IMR-90 (cell line): ENCODE results near the gene PCSK6. TPM values are rescaled to one million over a fixed set of nuclear protein-coding genes. Genes with fewer than 3 reads are reported as not detected.

Experiments
- ATAC-seq: fragments of 200-7000 bp; cut with Tn5 transposase; 2 replicates; pipeline ENCODE4 v1.9.1; 2020; ENCODE audit warnings: low read depth, mild to moderate bottlenecking, moderate library complexity
- BruUV-seq: library from RNA; stranded (reverse); fragments of 400-500 nt; replicated peaks from 2 replicates; lab custom pipeline; 2021; lab: Mats Ljungman, UMichigan
- CTCF ChIA-PET: fragments of 300-600 bp; formaldehyde crosslinking; extraction: SDS; loops from one replicate; lab custom pipeline; 2021; ENCODE audit warnings: antibody characterized with exemption; lab: Yijun Ruan, JAX
- POLR2A ChIA-PET: fragments of 300-600 bp; sonication (Branson Sonifier 250); formaldehyde crosslinking; loops from one replicate; lab custom pipeline; 2022; ENCODE audit warnings: antibody characterized with exemption; ENCODE audit not compliant: unreplicated experiment; lab: Charles Lee
- DNase-seq: peaks from one replicate; pipeline ENCODE4 v3.0.0; 2013
- H2AFZ ChIP-seq: replicated peaks from 2 replicates; pipeline ENCODE3; 2013; ENCODE audit warnings: low read length, mild to moderate bottlenecking; ENCODE audit not compliant: poor library complexity
- H2AK5ac ChIP-seq: 2 replicates; pipeline ENCODE4 v1.6.1; 2013; ENCODE audit warnings: low read depth, low read length, inconsistent platforms
- H2AK9ac ChIP-seq: replicated peaks from 2 replicates; pipeline ENCODE3; 2013; ENCODE audit warnings: mild to moderate bottlenecking, low read depth, low read length, moderate library complexity; ENCODE audit not compliant: poor library complexity
- H2BK120ac ChIP-seq: 2 replicates; pipeline ENCODE4 v1.6.1; 2013; ENCODE audit warnings: low read depth, low read length, inconsistent platforms
- H2BK15ac ChIP-seq: 3 replicates; pipeline ENCODE4 v1.6.1; 2013; ENCODE audit warnings: low read depth, low read length, inconsistent platforms
- H2BK20ac ChIP-seq: 2 replicates; pipeline ENCODE4 v1.6.1; 2013; ENCODE audit warnings: low read depth, mild to moderate bottlenecking, inconsistent platforms, low read length, moderate library complexity
- H2BK5ac ChIP-seq: 2 replicates; pipeline ENCODE4 v1.6.1; 2013; ENCODE audit warnings: mild to moderate bottlenecking, low read depth, low read length, inconsistent platforms; ENCODE audit not compliant: poor library complexity, severe bottlenecking
- H3K14ac ChIP-seq: replicated peaks from 2 replicates; pipeline ENCODE4 v1.6.1; 2013; ENCODE audit warnings: low read depth, low read length, inconsistent platforms
- H3K18ac ChIP-seq: 2 replicates; pipeline ENCODE4 v1.6.1; 2013; ENCODE audit warnings: low read depth, low read length, control low read depth
- H3K23ac ChIP-seq: 2 replicates; pipeline ENCODE4 v1.6.1; 2013; ENCODE audit warnings: low read depth, low read length, inconsistent platforms
- H3K27ac ChIP-seq: 2 replicates; pipeline ENCODE4 v1.5.1; 2013; ENCODE audit warnings: mild to moderate bottlenecking, control low read depth, low read length; ENCODE audit not compliant: insufficient read depth
- H3K27me3 ChIP-seq: 2 replicates; pipeline ENCODE4 v1.6.1; 2013; ENCODE audit warnings: low read length; ENCODE audit not compliant: control insufficient read depth, insufficient read depth
- H3K36me3 ChIP-seq: 2 replicates; pipeline ENCODE4 v1.6.1; 2013; ENCODE audit warnings: low read length, mixed read lengths; ENCODE audit not compliant: control insufficient read depth, insufficient read depth
- H3K4ac ChIP-seq: 2 replicates; pipeline ENCODE4 v1.6.1; 2013; ENCODE audit warnings: low read depth, low read length, inconsistent platforms
- H3K4me1 ChIP-seq: 2 replicates; pipeline ENCODE4 v1.6.1; 2013; ENCODE audit warnings: low read length, mixed read lengths; ENCODE audit not compliant: control insufficient read depth, insufficient read depth
- H3K4me2 ChIP-seq: 2 replicates; pipeline ENCODE4 v1.6.1; 2013; ENCODE audit warnings: low read depth, mild to moderate bottlenecking, control low read depth, low read length, moderate library complexity
- H3K4me3 ChIP-seq: 2 replicates; pipeline ENCODE4 v1.5.1; 2013; ENCODE audit warnings: low read depth, mild to moderate bottlenecking, control low read depth, low read length, moderate library complexity; ENCODE audit not compliant: insufficient read depth
- H3K56ac ChIP-seq: 2 replicates; pipeline ENCODE4 v1.6.1; 2013; ENCODE audit warnings: low read length, inconsistent platforms; ENCODE audit not compliant: insufficient read depth; ENCODE audit errors: extremely low read depth
- H3K79me1 ChIP-seq, 2 experiments: 2 replicates each; pipeline ENCODE4 v1.6.1; 2013; ENCODE audit warnings: low read length in 2 of 2, inconsistent platforms in 1 of 2, low read depth in 1 of 2
- H3K9ac ChIP-seq: 2 replicates; pipeline ENCODE4 v1.6.1; 2013; ENCODE audit warnings: low read depth, low read length, control low read depth
- H3K9me1 ChIP-seq: 2 replicates; pipeline ENCODE4 v1.6.1; 2013; ENCODE audit warnings: low read length, inconsistent platforms; ENCODE audit not compliant: insufficient read depth
- H3K9me3 ChIP-seq: 2 replicates; pipeline ENCODE4 v1.6.1; 2013; ENCODE audit warnings: low read length; ENCODE audit not compliant: control insufficient read depth, insufficient read depth
- H4K20me1 ChIP-seq: 2 replicates; pipeline ENCODE4 v1.6.1; 2013; ENCODE audit warnings: low read length, inconsistent platforms; ENCODE audit not compliant: insufficient read depth
- H4K5ac ChIP-seq: 2 replicates; pipeline ENCODE4 v1.6.1; 2013; ENCODE audit warnings: mild to moderate bottlenecking, low read depth, low read length, control low read depth
- H4K8ac ChIP-seq, 2 experiments: 2 replicates each; pipeline ENCODE4 v1.6.1; 2013; ENCODE audit warnings: low read depth in 2 of 2, low read length in 2 of 2, control low read depth in 1 of 2, inconsistent platforms in 1 of 2
- H4K91ac ChIP-seq: 2 replicates; pipeline ENCODE4 v1.6.1; 2013; ENCODE audit warnings: low read depth, low read length, inconsistent platforms; ENCODE audit not compliant: insufficient read depth
- BHLHE40 ChIP-seq: fragments of 150-350 bp; IDR thresholded peaks from 2 replicates; pipeline ENCODE4 v1.6.1; 2016; ENCODE audit warnings: mild to moderate bottlenecking, low read depth, low read length
- CEBPB ChIP-seq: IDR thresholded peaks from 2 replicates; pipeline ENCODE4 v1.6.1; 2012; ENCODE audit warnings: low read depth, low read length, improper control_type of control experiment
- CHD1 ChIP-seq: IDR thresholded peaks from 2 replicates; pipeline ENCODE4 v1.6.1; 2012; ENCODE audit warnings: low read depth, low read length, improper control_type of control experiment
- CTCF ChIP-seq: conservative IDR thresholded peaks from 2 replicates; pipeline ENCODE4 v1.5.1; 2012; ENCODE audit warnings: mild to moderate bottlenecking, low read depth, low read length, improper control_type of control experiment
- FOS ChIP-seq: fragments of 150-350 bp; IDR thresholded peaks from 2 replicates; pipeline ENCODE4 v1.6.1; 2016; ENCODE audit warnings: low read depth, low read length
- MAFK ChIP-seq: IDR thresholded peaks from 2 replicates; pipeline ENCODE4 v1.6.1; 2012; ENCODE audit warnings: low read depth, low read length, improper control_type of control experiment
- MAZ ChIP-seq: IDR thresholded peaks from 2 replicates; pipeline ENCODE4 v1.6.1; 2012; ENCODE audit warnings: low read depth, mild to moderate bottlenecking, low read length, improper control_type of control experiment, moderate library complexity, borderline replicate concordance
- NFE2L2 ChIP-seq: fragments of 150-350 bp; IDR thresholded peaks from 2 replicates; pipeline ENCODE4 v1.6.1; 2016; ENCODE audit warnings: low read depth, mild to moderate bottlenecking, low read length
- POLR2A ChIP-seq: IDR thresholded peaks from 2 replicates; pipeline ENCODE4 v1.6.1; 2012; ENCODE audit warnings: mild to moderate bottlenecking, low read depth, low read length
- RFX5 ChIP-seq: IDR thresholded peaks from 2 replicates; pipeline ENCODE4 v1.8.0; 2012; ENCODE audit warnings: low read depth, mild to moderate bottlenecking, low read length, moderate library complexity
- USF2 ChIP-seq: fragments of 150-350 bp; IDR thresholded peaks from 2 replicates; pipeline ENCODE4 v1.6.1; 2017; ENCODE audit warnings: mild to moderate bottlenecking, antibody characterized with exemption, low read length, low read depth
- WGBS, 2 experiments: methylation state at CpG; one replicate each; pipeline versions ENCODE4 v1.1.5 to v1.1.7; 2013; ENCODE audit warnings: missing lambda C conversion rate in 2 of 2; ENCODE audit not compliant: insufficient read length in 1 of 2; ENCODE audit errors: extremely low coverage in 2 of 2; 5-methylcytosine and 5-hydroxymethylcytosine counted together
- dilution Hi-C: fragments of 300-500 bp; cut with HindIII; formaldehyde crosslinking; loops from one replicate; pipeline ENCODE4 v1.14.3; 2018; ENCODE audit warnings: low sequenced_read_pairs; ENCODE audit not compliant: unreplicated experiment
- in situ Hi-C: fragments of 300-500 bp; cut with MboI; formaldehyde crosslinking; loops from 3 replicates; pipeline ENCODE4 v1.14.3; 2019; ENCODE audit warnings: low sequenced_read_pairs, inconsistent platforms, mixed read lengths
- intact Hi-C: fragments of 100-400 bp; cut with micrococcal nuclease; formaldehyde crosslinking; loops from 2 replicates; pipeline ENCODE4 v1.10.0; 2022
- polyA plus RNA-seq, 3 experiments: library from polyadenylated mRNA; depleted of rRNA; stranded (reverse); fragments of >200 nt; gene quantifications; 2 replicates each; pipeline ENCODE4 v1.2.3, GENCODE V29; 2012; ENCODE audit warnings: low replicate concordance in 1 of 3
- total RNA-seq: library from RNA; depleted of rRNA; stranded (reverse); fragments of >200 nt; gene quantifications from 2 replicates; pipeline ENCODE4 v1.2.3, GENCODE V29; 2012

Gene PCSK6
- total and polyA plus RNA-seq, 2 of the 4 experiments (the other 2 are of a cell fraction): not detected

- Histone ChIP-seq H4K91ac (no peak overlapping the region), H3K23ac (no peak overlapping the region), H3K4me2 (no peak overlapping the region), H4K20me1 (no peaks in the 10 kb centered on the region), H3K27ac (no peak overlapping the region), H3K56ac (no peak overlapping the region), H2BK20ac (no peak overlapping the region), H3K27me3 (peaks cover 17% of the 10 kb centered on the region), H2AK5ac (no peak overlapping the region), H3K18ac (no peak overlapping the region), H2AFZ (peak overlapping the region; percentile 23), H3K36me3 (no peaks in the 10 kb centered on the region), H3K9ac (no peak overlapping the region), H2BK120ac (no peak overlapping the region), H3K4me3 (no peak overlapping the region), H3K79me1 (no peaks in the 10 kb centered on the region), H4K8ac (no peak overlapping the region), H2BK5ac (no peak overlapping the region), H2BK15ac (no peak overlapping the region), H3K14ac (no peak overlapping the region), H3K9me1 (no peaks in the 10 kb centered on the region), H3K4me1 (no peaks in the 10 kb centered on the region), H3K4ac (no peak overlapping the region), H3K9me3 (no peaks in the 10 kb centered on the region), H4K5ac (no peak overlapping the region), H2AK9ac (no peak overlapping the region)
- dilution Hi-C loops: no loop called here
- no TSS peak for BruUV-seq
- ATAC-seq (no peak), DNase-seq (no peak)
- WGBS, 2 experiments: 60% methylated on average over 1 of the region's 7 CpGs; no CpG with 5 or more reads in 1 of the 2 experiments
- CTCF ChIA-PET: no interaction called here
- in situ Hi-C loops: no loop called here
- POLR2A ChIA-PET: no interaction called here
- TF ChIP-seq CHD1 (no peak), BHLHE40 (no peak), CTCF (no peak), NFE2L2 (no peak), MAZ (no peak), RFX5 (no peak), CEBPB (no peak), FOS (no peak), POLR2A (no peak), MAFK (no peak), USF2 (no peak)
- intact Hi-C loops: no loop called here
Observed at GRCh38 chr15:101353240-101353639, 136.3 kb downstream of the PCSK6 start.
